ENCODE data around the gene KCNQ1.

KCNQ1 gene

GRCh38 chr11:2728663-2729332, 284.0 kb downstream of the KCNQ1 start:
- no peak for DNase-seq

- DNase-seq, result no peak
These were observed 285.0 kb downstream of the KCNQ1 start for GRCh38 chr11:2729841-2730240.

GRCh38 chr11:2730272-2731129, 285.7 kb downstream of the KCNQ1 start:
- DNase-seq, result no peak

DNA sequence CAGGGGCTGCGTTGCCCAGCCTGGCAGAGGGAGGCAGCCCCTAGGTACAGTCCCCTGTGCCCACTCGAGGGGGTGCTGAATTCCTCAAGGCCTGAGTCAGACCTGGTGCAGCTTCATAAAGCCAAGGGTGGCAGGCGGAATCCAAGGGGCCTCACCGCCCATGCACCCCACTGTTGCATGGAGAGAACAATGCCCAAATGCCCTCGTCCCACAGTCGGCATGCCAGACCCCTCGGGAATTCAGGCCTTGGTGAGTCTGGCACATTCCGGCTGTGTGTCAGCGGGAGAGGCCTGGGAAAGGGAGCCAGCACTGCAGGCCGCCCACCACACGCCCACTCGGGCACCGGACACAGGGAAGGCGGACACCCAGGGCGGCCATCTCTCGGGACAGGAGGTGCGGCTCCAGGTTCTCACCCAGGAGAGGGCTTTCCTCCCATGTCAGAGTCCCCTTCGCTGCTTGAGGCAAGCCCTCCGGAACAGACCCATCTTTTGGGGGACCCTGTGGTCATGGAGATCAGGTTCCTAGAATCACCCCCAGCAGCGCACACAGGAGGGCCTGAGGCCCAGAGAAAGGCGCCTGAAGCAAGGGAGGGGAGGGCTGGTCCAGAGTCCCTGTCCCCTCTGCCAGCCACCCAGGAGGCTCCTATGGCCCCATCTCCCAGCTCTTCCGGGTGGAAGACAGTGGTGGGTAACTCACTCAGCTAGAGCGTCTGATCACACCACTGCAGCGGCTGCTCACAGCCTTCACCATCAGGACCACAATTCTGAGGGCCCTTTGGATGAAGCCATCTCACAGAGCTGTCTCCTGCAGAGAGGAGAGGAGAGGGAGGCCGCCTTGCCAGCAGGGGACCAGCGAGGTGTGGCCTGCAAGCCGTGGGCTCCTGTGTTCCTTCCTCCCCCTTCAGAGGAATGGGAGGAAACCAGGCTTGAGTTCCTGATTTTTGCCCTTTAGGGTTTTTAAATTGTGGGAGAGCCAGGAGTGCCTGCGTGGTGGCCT, 286.6 kb downstream of the KCNQ1 start:
- DNase-seq, result no peak

DNA sequence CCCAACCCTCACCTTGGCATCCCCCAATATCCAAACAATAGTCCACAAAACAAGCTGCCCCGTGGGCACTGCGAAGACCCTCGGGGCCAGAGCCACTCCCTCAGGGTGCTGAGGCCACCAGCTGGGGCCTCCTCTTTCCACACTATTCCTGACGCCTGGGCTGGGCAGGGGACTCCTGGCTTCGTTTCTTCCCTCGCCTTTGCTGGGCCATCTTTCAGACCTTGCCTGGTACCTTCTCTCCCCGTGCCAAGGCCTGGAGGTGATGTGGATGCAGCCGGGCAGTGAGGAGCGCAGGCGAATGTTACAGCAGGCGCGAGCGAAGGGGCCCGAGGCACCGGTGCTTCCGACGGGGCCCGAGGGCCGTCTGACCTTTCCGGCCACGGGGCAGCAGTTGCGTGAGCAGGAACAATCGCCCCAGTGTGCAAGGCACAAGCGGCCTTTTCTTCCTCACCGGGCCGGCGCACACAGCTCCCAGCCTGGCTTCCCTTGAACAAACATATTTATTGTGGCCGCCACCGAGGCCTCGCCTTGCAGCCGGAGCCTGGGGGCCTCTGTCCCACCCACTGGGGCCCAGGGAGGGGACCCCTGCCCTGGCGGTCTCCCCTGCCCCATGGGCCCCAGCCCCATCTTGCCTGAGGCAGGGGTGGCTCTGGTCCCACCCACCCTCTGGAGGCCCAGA, 287.6 kb downstream of the KCNQ1 start:
- DNase-seq, result no peak

DNA sequence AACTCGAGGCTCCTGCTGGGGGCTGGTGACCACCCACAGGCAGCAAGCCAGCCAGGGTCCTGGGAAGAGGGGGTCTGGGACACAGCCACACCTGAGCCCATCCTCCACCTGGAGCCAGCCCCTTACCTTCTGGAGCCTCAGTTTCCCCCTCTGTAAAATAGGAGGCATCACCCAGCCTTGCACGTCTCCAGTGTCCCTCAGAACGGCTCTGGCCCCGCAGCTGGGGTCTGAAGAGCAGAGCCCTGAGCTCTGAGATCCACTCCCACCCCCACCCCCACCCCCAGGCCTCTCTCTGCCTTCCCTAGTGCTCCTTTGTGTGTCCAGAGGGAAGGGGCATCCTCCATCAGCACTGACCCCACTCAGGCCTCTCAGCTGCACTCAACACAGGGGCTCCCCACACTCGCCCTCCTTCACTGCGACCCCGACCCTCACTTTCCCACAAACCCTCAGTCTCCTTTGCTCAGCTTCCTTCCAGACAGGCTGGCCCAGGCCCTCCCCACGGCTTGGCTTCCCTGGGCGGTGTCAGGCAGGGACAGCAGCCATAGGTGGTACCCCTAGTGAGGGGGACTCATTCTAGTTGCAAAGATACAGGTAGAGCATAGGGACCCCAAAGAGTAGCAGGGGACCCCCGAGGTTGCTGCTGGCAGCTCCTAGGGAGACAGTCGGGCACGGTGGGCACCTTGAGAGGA, 288.3 kb downstream of the KCNQ1 start:
- no peak for DNase-seq

GRCh38 chr11:2734181-2735052, 289.6 kb downstream of the KCNQ1 start:
- DNase-seq, result no peak

DNA sequence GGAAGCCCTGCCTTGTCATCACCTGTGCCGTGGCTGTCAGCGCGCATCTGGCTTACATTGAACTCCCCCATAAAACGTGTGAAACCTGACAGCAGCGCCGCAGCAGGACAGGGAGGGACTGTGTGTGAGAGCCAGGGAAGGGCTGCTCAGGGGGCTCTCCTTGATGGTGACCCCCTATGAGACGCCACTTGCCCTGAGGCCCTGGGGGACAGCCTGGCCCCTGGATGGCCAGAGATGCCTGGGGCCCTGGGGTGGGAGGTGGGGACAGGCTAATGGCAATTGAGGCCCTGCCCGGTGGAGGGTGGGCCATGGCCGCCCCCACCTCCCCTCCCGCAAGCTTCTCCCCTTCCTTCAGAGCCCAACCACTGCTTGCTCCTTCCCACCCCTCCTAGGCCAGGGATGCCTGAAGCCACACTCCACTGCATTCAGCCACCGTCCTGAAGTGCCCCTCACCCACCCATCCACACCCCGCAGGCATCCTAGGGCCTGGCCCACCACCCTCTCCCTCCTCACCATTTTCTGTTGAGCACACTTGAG, 290.3 kb downstream of the KCNQ1 start:
- no peak for DNase-seq

GRCh38 chr11:2736577-2737225, 291.9 kb downstream of the KCNQ1 start:
- DNase-seq, result no peak

- DNase-seq, result no peak
These were observed 292.4 kb downstream of the KCNQ1 start for GRCh38 chr11:2737226-2737590.

GRCh38 chr11:2737866-2738265, 293.1 kb downstream of the KCNQ1 start:
- no peak for DNase-seq

GRCh38 chr11:2738551-2739431, 294.0 kb downstream of the KCNQ1 start:
- DNase-seq, result no peak

DNA sequence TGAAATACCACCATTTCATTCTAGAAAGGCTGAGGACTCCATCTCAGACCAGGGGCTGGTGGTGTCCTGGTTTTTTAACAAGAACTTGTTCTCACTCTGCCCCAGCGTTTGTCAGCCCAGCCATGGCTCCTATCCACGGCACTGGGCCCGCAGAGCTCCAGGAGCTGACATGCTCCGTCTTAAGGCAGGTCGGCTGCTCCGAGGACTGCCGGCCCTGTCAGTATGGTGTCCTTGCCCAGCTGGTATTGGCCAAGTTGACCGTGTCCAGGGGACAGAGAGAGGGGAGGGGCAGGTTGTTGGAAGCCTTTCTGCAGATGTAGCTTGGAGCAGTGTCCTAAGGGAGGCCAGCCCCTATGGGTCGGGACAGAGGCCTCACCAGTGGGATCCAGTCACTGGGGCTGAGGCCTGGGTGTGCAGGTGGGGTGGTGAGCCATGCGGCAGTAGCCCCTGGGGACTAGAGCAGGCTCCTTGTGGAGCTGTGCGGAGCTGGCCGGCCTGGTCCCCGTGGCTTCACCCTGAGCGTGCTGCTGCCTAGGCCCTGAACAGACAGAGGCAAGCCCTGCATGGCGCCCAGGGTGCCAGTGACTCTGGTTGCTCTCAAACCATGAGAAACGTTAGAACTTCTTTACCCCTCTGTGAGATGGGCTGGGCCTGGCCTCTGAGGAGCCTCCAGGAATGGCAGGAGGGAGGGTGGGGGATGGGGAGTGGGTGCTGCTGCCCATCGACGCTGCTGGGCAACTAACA, 294.9 kb downstream of the KCNQ1 start:
- no peak for DNase-seq

GRCh38 chr11:2740275-2740940, 295.6 kb downstream of the KCNQ1 start:
- DNase-seq, result no peak

DNA sequence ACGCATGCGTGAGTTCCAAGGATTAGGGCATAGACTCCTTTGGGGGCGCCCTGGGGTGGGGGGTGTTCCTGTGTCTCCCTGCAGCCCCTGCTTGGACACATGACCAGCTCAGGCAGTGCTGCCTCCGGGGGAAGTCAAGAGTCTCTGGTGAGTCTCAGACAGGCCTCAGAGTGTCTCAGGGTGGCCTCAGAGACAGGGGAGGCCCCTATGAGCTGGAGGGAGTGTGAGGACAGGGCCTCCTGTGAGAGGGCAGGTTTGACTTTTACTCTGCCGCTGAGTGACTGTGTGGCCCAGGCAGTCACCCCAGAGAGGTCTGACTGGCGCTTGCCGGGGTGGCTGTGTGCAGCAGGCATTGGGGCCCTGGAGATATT, 296.2 kb downstream of the KCNQ1 start:
- DNase-seq, result no peak

- no peak for DNase-seq
These were observed 296.7 kb downstream of the KCNQ1 start for GRCh38 chr11:2741377-2742131.

GRCh38 chr11:2742201-2742600, 297.4 kb downstream of the KCNQ1 start:
- DNase-seq, result no peak
